NCI-H510A (cell line): Measurements from ENCODE around the gene GABRD.

Experiments used
- DNase-seq: peaks from one replicate; lab custom pipeline; 2025; lab: John Stamatoyannopoulos, UW

The GABRD gene

DNA sequence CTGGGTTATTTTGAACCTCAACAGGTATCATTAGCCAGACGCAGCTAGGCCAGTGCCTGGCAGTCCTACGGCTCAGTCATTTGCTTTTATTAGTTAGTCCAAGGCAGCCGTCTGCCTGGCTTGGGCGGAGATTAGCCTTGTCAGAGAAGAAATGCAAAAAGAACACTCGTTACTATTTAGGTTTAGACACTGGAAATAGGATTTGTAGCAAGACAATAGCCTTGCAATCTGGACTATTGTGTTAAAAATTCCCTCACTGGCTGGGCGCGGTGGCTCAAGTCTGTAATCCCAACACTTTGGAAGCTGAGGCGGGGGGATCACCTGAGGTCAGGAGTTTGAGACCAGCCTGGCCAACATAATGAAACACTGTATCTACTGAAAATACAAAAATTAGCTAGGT, 20.1 kb downstream of the GABRD start:
- no peak for DNase-seq

- no peak for DNase-seq
Observed at GRCh38 chr1:2041305-2041704, 22.2 kb downstream of the GABRD start.

GRCh38 chr1:2041887-2042286, 22.7 kb downstream of the GABRD start:
- no peak for DNase-seq

GRCh38 chr1:2042830-2043773, 24.0 kb downstream of the GABRD start:
- no peak for DNase-seq

DNA sequence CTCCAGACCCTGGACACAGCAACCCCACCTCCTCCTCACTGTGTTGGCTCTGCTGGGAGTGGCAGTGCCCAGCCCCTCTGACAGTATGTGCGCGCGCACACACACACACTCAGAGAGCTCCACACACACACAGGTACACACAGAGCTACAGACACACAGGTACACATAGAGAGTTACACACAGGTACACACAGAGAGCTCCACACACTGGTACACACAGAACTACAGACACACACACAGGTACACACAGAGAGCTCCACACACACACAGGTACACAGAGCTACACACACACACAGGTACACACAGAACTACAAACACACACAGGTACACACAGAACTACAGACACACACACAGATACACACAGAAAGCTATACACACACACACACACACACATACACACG, 24.7 kb downstream of the GABRD start:
- no peak for DNase-seq

DNA sequence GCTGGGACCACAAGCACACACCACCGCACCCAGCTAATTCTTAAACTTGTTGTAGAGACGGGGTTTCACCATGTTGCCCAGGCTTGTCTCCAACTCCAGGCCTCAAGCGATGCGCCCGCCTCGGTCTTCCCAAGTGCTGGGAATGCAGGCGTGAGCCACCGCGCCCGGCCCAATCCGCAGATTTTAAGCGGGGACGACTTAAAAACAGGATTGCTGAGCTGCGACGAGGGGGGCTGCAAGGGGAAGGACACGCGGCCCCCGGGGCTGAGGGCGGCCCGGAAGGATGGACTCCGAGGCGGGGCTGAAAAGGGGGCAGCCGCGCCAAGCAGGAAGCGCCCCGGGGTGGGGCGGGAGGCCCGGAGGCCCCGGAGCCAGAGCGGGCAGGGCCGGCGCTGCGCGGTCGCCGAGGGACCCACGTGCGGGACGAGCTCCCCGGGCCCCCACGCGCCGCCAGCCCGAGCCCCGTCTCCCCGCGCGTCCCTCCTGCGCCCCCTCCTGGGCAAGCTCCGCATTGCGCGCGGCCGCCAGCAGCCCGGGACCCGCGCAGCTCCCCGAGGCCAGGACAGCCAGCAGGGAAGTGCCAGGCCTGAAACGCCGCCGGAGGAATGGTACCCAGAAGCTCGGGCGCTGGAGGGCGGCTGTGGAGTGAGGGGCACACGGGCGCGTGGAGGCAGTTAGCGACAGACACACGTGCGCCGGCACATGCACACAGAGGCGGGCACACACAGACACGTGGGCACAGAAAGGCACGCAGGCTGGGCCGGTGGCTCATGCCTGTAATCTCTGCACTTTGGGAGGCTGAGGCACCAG, 25.6 kb downstream of the GABRD start:
- DNase-seq, result no peak

DNA sequence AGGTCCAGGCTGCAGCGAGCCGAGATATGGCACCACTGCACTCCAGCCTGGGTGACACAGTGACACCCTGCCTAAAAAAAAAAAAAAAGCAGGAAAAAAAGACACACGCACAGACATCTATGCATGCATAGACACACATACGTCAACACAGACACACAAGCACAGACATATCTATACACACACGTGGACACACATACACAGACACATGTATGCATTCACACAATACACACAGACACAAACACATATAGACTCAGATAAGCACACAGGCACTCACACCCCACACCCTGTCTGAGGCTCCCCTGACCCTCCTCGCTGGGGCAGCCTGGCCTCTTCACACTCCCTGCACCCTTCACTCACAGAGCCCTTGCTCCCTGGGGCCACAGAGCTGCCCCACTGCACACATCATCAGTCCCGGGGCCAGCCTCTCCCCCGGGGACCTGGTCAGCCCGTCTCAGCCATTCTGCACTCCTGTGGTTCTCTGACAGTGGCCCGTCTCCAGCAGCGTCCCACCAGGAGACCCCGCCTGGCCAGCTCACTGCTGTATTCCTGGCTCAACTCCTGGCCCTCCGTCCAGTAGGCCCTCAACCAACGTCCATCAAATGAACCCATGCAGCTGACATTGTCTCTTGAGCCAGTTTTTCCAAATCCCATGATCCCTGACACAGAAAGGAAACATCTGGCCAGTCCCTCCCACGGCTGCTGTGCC, 26.5 kb downstream of the GABRD start:
- DNase-seq, result no peak

DNA sequence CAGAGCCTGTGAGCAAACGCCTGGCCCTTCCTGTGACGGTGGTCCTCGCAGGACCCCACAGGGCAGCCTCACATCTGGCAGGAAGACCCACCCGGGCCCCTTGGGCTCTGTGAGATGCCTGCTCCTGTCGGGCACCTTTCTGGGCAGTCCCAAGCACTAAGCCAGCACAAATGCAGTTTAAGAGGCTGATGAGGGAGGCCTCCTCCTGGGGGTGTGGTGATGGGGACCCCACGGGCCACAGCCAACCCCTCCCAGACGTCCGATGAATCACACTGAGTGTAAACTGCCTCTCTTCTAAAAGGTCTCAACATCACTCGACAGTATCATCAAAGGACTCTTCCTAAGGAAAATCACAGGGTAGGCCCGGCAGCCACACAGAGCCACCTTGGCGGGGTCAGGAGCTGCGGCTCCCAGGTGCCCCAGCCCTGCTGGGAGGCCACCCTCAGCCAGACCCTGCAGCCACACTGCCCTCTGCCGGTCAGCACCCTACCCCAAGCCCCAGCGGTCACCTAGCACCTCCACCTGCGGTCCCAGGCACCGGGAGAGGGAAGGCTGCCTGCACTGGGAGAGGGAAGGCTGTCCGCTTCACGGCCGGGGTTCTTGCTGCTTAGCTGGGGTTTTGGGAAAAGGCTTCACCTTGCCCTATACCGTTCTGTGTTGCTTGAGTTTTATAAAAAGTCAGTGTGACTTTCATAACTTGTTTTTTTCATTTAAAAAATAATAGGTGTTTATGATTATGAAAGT, 27.2 kb downstream of the GABRD start:
- peak; percentile 74 for DNase-seq

DNA sequence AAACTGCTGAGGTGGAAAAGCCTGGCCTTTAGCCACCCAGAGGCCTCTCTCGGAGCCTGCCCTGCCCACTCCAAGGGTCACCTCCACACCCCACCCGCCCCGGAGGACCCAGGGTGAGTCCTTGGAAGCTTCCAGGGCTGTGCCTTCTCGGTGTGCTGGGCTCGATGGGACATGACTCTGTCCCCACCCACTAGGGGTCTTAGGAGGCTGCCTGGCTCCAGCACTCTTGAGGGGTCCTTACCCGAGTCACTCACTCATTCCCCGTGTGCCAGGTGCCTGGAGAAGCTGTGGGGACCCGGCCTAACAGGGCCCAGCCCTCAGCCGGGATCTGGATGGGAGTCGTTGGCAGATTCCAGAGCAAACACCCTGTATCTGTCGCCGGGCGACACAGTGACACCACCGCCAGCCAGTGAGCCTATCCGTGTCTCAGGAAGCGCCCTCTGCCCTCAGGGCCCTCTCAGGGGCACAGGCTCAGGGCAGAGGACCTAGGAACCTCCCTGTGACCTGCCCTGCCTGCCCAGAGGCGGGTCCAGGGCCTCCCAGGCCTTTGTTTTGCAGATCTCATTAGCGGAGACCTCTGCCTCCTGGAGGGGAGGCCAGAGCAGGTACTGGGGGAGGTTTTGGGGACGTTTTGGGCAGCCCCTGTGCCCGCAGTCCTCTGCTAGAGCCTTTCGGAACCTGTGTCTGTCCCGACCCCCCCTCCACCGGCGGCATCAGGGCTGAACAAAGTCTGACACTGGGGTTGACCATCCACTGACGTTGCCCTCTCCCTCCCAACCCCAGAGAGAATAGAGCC, 28.0 kb downstream of the GABRD start:
- no peak for DNase-seq

GRCh38 chr1:2047749-2048729, 28.9 kb downstream of the GABRD start:
- no peak for DNase-seq

GRCh38 chr1:2049225-2049717, 30.1 kb downstream of the GABRD start:
- peak; percentile 83 for DNase-seq

DNA sequence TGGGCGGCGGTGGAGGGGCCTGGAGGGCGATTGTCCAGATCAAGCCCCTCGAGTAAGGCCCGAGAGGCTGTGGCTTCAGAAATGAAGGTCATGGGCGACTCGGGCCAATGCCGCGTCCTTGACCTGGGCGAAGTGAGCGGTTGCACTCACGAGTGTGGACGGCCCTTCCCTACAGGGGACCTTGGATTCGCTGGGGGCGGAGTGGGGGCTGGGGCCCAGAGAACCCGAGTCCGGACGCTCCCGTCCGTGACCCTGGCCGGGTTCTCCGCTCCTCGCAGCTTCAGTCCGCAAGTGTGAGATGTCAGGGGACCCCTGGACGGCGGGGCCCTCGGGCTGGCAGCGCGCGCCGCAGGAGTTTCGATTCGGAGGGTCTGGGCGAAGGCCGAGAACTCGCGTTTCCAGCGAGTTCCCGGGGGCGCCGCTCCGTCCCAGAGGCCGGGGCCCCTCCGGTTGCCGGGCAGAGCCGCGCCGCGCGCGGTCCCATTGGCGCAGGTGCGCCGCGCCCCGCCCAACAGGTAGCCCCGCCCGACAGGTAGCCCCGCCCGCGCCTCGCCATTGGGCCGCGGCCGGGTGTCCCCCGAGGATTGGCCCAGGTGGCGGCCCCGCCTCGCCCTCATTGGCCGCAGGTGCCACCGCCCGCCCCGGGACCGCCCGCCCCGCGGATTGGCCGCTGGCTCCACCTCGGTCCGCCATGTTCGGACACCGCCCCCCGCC, 30.7 kb downstream of the GABRD start, which contains the start of gene PRKCZ:
Gene PRKCZ (plus strand): TSS at position 694 of the 714 bp plus-strand sequence. CDS start 220 bp downstream, outside the sequence.
- DNase-seq, result peak; percentile 97

DNA sequence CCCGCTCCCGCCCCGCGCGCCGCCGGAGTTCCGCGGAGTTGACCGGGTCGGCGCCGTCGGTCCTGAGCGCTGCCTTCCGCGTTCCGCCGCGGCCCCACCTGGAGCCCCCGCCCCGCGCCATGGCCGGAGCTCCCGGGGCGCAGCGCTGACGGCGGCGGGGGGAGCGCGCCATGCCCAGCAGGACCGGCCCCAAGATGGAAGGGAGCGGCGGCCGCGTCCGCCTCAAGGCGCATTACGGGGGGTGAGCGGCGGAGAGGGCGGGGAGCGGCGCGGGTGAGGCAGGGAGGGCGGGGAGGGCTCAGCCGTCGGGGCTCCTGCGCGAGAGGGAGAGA, 31.3 kb downstream of the GABRD start:
- peak; percentile 67 for DNase-seq

GRCh38 chr1:2050793-2051682, 31.9 kb downstream of the GABRD start:
- DNase-seq, result no peak

DNA sequence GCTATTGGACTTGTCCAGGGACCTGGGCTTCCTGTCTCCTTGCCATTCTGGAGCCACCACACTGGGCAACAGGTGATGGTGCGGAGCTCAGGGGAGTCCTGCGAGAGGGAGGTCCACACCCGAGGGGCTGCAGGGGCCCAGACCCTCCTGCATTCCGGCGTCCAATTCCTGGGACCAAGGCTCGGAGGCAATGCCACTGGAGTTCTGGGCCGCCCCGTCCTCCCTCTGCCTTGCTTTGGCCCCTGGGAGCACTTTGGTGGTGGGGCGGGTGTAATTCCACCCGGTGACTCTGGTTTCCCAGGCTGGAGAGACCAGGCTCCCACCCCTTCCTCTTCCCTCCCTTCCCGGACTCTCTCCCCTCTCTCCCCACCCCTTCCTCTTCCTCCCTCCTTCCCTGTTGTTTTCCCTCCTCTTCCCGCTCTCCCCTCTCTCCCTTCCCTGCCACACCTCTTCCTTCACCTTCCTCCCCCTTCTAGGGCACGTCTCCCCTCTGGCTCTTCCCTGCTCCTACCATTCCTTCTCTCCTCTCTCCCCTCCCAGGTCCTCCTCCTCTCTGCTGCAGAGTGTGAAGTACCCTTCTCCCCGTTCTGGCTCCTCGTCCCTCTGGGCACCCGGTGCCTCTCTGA, 33.0 kb downstream of the GABRD start:
- DNase-seq, result no peak

GRCh38 chr1:2052756-2053155, 33.6 kb downstream of the GABRD start:
- DNase-seq, result no peak

DNA sequence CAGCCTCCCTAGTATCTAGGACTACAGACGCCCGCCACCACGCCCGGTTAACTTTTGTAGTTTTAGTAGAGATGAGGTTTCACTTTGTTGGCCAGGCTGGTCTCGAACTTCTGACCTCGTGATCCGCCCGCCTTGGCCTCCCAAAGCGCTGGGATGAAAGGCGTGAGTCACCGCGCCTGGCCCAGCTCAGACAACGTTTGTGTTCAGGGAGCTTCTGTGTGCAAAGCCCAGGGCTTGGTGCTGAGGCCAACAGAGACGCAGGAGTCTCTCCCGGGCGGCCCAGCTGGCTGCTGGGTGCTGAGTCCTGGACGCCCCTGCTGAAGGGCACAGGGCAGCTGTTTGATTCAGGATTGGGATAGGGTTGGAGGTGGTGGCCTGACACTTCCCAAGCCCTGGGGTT, 34.1 kb downstream of the GABRD start:
- no peak for DNase-seq
